Measurements from ENCODE around the gene GABRG3. TPM values are rescaled to one million over a fixed set of nuclear protein-coding genes. Genes with fewer than 3 reads are reported as not detected.

Gene GABRG3
- polyA plus RNA-seq, 2 of the 4 experiments (the other 2 are of a cell fraction), result 0.08 to 0.18 TPM

- no peak overlapping the region for H3K27ac ChIP-seq
- ChIA-PET CTCF (interaction anchor here (1.2 kb wide), 1 partner anchor 82 kb away, joined by 3 read pairs; no protein-coding TSS in a partner anchor), POLR2A (no interaction called here)
- no peak overlapping the region for H3K4me2 ChIP-seq
- no peak for ATAC-seq
- peaks cover 8% of the 10 kb centered on the region; the same call in 2 of the 3 replicates for H3K4me1 ChIP-seq
- DNase-seq (ENCODE audit: low read depth in 1 of 2, low spot score in 1 of 2), result no peak
- WGBS (ENCODE audit: missing lambda C conversion rate), result 30% methylated on average over 7 of the region's 7 CpGs
- FAIRE-seq, result no peak
- peaks cover 8% of the 10 kb centered on the region; the same call in 2 of the 3 replicates for H3K9me3 ChIP-seq
- TF ChIP-seq MAZ (IDR thresholded peaks at IDR 0.05; ENCODE audit: borderline replicate concordance, low read depth, low read length) (no peak), RARB (CRISPR knock-in tag; IDR thresholded peaks at IDR 0.05) (no peak), POLR2A (IDR thresholded peaks at IDR 0.05; ENCODE audit: low read length) (no peak), HES2 (IDR thresholded peaks at IDR 0.05) (no peak), ZC3H11A (IDR thresholded peaks at IDR 0.05) (no peak), RAD21 (conservative IDR thresholded peaks at IDR 0.05 in 1 of 2, IDR thresholded peaks at IDR 0.05 in 1 of 2) (no peak), FOXS1 (CRISPR knock-in tag; IDR thresholded peaks at IDR 0.05) (no peak), EP300 (IDR thresholded peaks at IDR 0.05) (no peak), NPAS2 (CRISPR knock-in tag; IDR thresholded peaks at IDR 0.05; ENCODE audit: borderline replicate concordance) (no peak), EHMT2 (IDR thresholded peaks at IDR 0.05; ENCODE audit: low read depth) (no peak), CEBPB (IDR thresholded peaks at IDR 0.05) (no peak), MAFK (IDR thresholded peaks at IDR 0.05; ENCODE audit: partially characterized antibody) (no peak), ZSCAN20 (CRISPR knock-in tag; IDR thresholded peaks at IDR 0.05) (no peak), RCOR1 (IDR thresholded peaks at IDR 0.05; ENCODE audit: low read depth, low read length) (no peak)
- no peak overlapping the region for H3K4me3 ChIP-seq
Observed at GRCh38 chr15:27065151-27065550, 94.2 kb downstream of the GABRG3 start.

GRCh38 chr15:27065785-27066184, 94.8 kb downstream of the GABRG3 start:
- H3K4me1 ChIP-seq, result peaks cover 8% of the 10 kb centered on the region; the same call in 2 of the 3 replicates
- TF ChIP-seq HEYL (CRISPR knock-in tag; IDR thresholded peaks at IDR 0.05) (no peak), REST (IDR thresholded peaks at IDR 0.05) (no peak), NPAS2 (CRISPR knock-in tag; IDR thresholded peaks at IDR 0.05; ENCODE audit: borderline replicate concordance) (no peak), HDAC2 (IDR thresholded peaks at IDR 0.05) (no peak), MAFK (IDR thresholded peaks at IDR 0.05; ENCODE audit: partially characterized antibody) (no peak), PBX3 (IDR thresholded peaks at IDR 0.05) (no peak), ELK1 (IDR thresholded peaks at IDR 0.05; ENCODE audit: low read depth, low read length) (no peak)
- 33% methylated on average over 4 of the region's 4 CpGs for WGBS (ENCODE audit: missing lambda C conversion rate)
- FAIRE-seq (peak; percentile 7), ATAC-seq (no peak), DNase-seq (ENCODE audit: low read depth in 1 of 2, low spot score in 1 of 2) (no peak)
- peaks cover 8% of the 10 kb centered on the region; the same call in 2 of the 3 replicates for H3K9me3 ChIP-seq
- H3K4me3 ChIP-seq, result no peak overlapping the region
- H3K27ac ChIP-seq, result no peak overlapping the region
- ChIA-PET CTCF (interaction anchor here (1.2 kb wide), 1 partner anchor 81 kb away, joined by 3 read pairs; no protein-coding TSS in a partner anchor), POLR2A (no interaction called here)
- no peak overlapping the region for H3K4me2 ChIP-seq
